Thoracic aorta (tissue), 2 donors: ENCODE results near the gene SORBS1. TPM values are rescaled to one million over a fixed set of nuclear protein-coding genes. Genes with fewer than 3 reads are reported as not detected.

Experiments
- ATAC-seq: fragments of 150-250 bp; one replicate; pipeline ENCODE4 v1.8.0; 2017; ENCODE audit warnings: low read depth; ENCODE audit not compliant: insufficient number of reproducible peaks, low FRiP score
- DNase-seq: peaks from one replicate; pipeline ENCODE4 v3.0.0-alpha.2; 2020; ENCODE audit warnings: low spot score
- H3K27ac ChIP-seq, 2 donors: fragments of 200-600 bp; sonication (generic); 1 replicate in 1 of 2; 2 replicates in 1 of 2; pipeline ENCODE4 v1.5.1; 2016; ENCODE audit warnings: mild to moderate bottlenecking in 2 of 2, moderate library complexity in 2 of 2
- H3K27me3 ChIP-seq: fragments of 200-600 bp; sonication (generic); replicated peaks from 2 replicates; pipeline ENCODE4 v1.6.0; 2016; ENCODE audit warnings: mild to moderate bottlenecking; ENCODE audit not compliant: insufficient read depth
- H3K36me3 ChIP-seq: fragments of 200-600 bp; sonication (generic); one replicate; pipeline ENCODE4 v1.5.1; 2016
- H3K4me1 ChIP-seq, 2 donors: fragments of 200-600 bp; sonication (generic); 1 replicate in 1 of 2; 2 replicates in 1 of 2; pipeline versions ENCODE4 v1.5.1 to v1.6.0; 2016; ENCODE audit warnings: low read depth in 2 of 2, mild to moderate bottlenecking in 1 of 2; ENCODE audit not compliant: control insufficient read depth in 1 of 2
- H3K4me3 ChIP-seq: fragments of 200-600 bp; sonication (generic); 2 replicates; pipeline ENCODE4 v1.5.1; 2016; ENCODE audit warnings: mild to moderate bottlenecking
- H3K9me3 ChIP-seq: fragments of 200-600 bp; sonication (generic); 2 replicates; pipeline ENCODE4 v1.5.1; 2016
- total RNA-seq, 2 donors: library from RNA; depleted of rRNA; stranded (reverse); fragments of >200 nt; gene quantifications; one replicate each; pipeline versions ENCODE4 v1.1.0 to v1.2.3, GENCODE V29; 2016
- TF ChIP-seq, protein P1 (sequence below): fragments of 200-600 bp; sonication (generic); IDR thresholded peaks from one replicate; pipeline ENCODE4 v1.5.1; 2019; ENCODE audit warnings: antibody characterized with exemption

Gene SORBS1
- total RNA-seq, 2 donors from 2014 or later = 1,110 to 1,659 TPM

- Histone ChIP-seq H3K27ac (peak overlapping the region; percentile 87 to 89), H3K4me3 (no peak overlapping the region), H3K36me3 (peaks cover 12% of the 10 kb centered on the region), H3K27me3 (no peaks in the 10 kb centered on the region), H3K9me3 (no peaks in the 10 kb centered on the region), H3K4me1 (peaks cover 65 to 97% of the 10 kb centered on the region in 2 donors)
- TF ChIP-seq, protein P1, sequence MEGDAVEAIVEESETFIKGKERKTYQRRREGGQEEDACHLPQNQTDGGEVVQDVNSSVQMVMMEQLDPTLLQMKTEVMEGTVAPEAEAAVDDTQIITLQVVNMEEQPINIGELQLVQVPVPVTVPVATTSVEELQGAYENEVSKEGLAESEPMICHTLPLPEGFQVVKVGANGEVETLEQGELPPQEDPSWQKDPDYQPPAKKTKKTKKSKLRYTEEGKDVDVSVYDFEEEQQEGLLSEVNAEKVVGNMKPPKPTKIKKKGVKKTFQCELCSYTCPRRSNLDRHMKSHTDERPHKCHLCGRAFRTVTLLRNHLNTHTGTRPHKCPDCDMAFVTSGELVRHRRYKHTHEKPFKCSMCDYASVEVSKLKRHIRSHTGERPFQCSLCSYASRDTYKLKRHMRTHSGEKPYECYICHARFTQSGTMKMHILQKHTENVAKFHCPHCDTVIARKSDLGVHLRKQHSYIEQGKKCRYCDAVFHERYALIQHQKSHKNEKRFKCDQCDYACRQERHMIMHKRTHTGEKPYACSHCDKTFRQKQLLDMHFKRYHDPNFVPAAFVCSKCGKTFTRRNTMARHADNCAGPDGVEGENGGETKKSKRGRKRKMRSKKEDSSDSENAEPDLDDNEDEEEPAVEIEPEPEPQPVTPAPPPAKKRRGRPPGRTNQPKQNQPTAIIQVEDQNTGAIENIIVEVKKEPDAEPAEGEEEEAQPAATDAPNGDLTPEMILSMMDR = no peak
- no peak for ATAC-seq
- DNase-seq = no peak
Measured at GRCh38 chr10:95496951-95497350, 64.2 kb downstream of the SORBS1 start.

- H3K36me3 ChIP-seq = peaks cover 12% of the 10 kb centered on the region
- peaks cover 60 to 97% of the 10 kb centered on the region in 2 donors for H3K4me1 ChIP-seq
- TF ChIP-seq, protein P1 = no peak
- no peaks in the 10 kb centered on the region for H3K27me3 ChIP-seq
- DNase-seq = no peak
- no peaks in the 10 kb centered on the region for H3K9me3 ChIP-seq
- no peak overlapping the region for H3K4me3 ChIP-seq
- ATAC-seq = no peak
- peak overlapping the region; percentile 87 to 89 for H3K27ac ChIP-seq
Measured at GRCh38 chr10:95496246-95496911, 64.8 kb downstream of the SORBS1 start.

DNA sequence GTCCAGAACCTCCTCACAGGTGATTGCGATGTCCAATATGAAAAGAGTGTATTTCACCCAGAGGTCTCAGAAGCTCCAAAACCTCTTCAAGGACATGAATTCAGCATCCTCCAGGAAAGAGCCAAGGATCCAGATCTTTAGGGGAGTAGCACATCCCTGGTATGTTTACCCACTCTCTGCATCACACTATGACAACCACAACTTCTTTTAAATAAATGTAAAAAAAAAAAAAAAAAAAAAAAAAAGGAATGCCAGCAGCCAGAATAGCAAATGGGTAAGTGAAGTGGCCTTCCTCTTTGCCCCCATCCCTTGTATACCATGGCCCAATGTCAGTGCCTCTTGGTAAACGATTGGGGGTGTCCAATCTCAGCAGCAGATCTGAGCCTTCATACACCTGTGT lies 67.3 kb downstream of the SORBS1 start:
- H3K4me1 ChIP-seq = peaks cover 63 to 97% of the 10 kb centered on the region in 2 donors
- DNase-seq (no peak), ATAC-seq (no peak)
- peak overlapping the region; percentile 18 for H3K4me3 ChIP-seq
- TF ChIP-seq, protein P1 = no peak
- H3K27ac ChIP-seq = peak overlapping the region; percentile 72 to 87
- no peaks in the 10 kb centered on the region for H3K9me3 ChIP-seq
- no peaks in the 10 kb centered on the region for H3K27me3 ChIP-seq
- peaks cover 35% of the 10 kb centered on the region for H3K36me3 ChIP-seq

- Histone ChIP-seq H3K4me3 (no peak overlapping the region), H3K27ac (peak overlapping the region in 1 of 2 donors; percentile 56), H3K27me3 (no peaks in the 10 kb centered on the region), H3K4me1 (peaks cover 50 to 93% of the 10 kb centered on the region in 2 donors), H3K9me3 (no peaks in the 10 kb centered on the region), H3K36me3 (peaks cover 59% of the 10 kb centered on the region)
- DNase-seq (no peak), ATAC-seq (no peak)
- TF ChIP-seq, protein P1 = no peak
Measured at GRCh38 chr10:95487994-95488393, 73.2 kb downstream of the SORBS1 start.

DNA sequence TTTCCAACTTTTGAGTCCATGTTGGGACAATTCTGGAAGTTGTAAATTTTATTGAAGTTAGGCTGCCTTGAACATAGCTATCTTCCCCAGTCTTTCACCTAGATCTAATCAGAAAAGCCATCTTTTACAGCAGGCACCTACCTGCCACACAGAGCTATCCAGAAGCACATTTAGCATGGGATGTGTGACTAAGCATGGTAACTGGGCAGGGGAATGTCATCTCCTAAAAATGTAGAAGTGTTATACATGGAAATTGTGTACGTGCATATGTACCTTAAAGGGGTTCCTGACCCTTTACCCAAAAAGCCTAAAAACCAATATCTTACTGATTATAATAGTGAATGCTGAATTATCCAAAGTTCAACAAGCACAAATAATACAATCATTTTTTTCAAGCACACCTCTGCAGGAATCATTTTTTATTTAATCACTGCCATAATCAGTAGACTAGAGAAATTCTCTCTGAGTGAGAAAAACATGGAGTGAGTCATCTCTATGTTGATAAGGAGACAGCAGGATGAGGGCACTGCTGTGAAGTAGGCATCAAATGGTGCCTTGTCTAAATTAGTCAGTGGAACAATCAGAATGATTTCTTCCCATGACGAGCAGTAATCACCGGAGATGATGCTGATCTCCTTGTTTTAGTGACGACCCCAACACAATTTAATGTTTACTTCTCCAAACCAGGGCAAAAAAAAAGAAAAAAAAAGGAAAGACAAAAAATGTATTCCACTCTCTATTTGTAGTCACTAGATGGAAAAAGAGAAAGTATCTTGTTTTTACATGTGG lies 75.9 kb downstream of the SORBS1 start:
- TF ChIP-seq, protein P1 = no peak
- peaks cover 43% of the 10 kb centered on the region for H3K36me3 ChIP-seq
- no peak for ATAC-seq
- no peak overlapping the region for H3K4me3 ChIP-seq
- DNase-seq = no peak
- no peaks in the 10 kb centered on the region for H3K27me3 ChIP-seq
- H3K9me3 ChIP-seq = no peaks in the 10 kb centered on the region
- peaks cover 60 to 93% of the 10 kb centered on the region in 2 donors for H3K4me1 ChIP-seq
- H3K27ac ChIP-seq = peak overlapping the region; percentile 12 to 56
